GM12892 (cell line): ENCODE measurements around the gene TOM1L2.

Experiments used
- POLR2AphosphoS5 ChIP-seq: IDR thresholded peaks from 2 replicates; pipeline ENCODE4 v1.6.1; 2011; ENCODE audit warnings: low read depth, low read length, control low read depth
- TAF1 ChIP-seq: IDR thresholded peaks from 2 replicates; pipeline ENCODE4 v1.6.1; 2011; ENCODE audit warnings: low read depth, mild to moderate bottlenecking, control low read depth, low read length, borderline replicate concordance

DNA sequence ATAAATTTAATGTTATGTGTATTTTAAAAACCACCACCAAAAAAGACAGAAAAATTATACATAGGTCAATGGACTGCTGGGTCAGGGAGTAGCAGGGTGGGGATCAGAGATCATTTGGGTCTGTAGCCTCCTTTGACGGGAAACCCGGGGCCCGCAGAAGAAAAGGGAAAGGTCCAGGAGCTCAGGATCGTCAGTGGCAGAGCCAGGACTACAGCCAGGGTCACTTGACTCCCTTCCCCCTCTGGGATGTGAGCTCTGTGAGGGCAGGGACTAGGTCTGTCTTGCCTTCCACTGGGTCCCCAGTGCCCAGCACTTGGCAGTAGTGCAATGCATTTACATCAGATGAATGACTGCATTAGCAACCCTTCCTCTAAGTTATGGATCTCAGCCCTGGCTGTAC, 62.1 kb downstream of the TOM1L2 start:
- TF ChIP-seq TAF1 (no peak), POLR2AphosphoS5 (no peak)
